NT2/D1 (cell line): ENCODE data around the gene TMEM190.

Experiments
- SUZ12 ChIP-seq: IDR thresholded peaks from 2 replicates; pipeline ENCODE4 v1.6.1; 2011; ENCODE audit not compliant: insufficient read length, insufficient read depth; ENCODE audit errors: extremely low read depth
- YY1 ChIP-seq: IDR thresholded peaks from 2 replicates; pipeline ENCODE4 v1.6.1; 2011; ENCODE audit not compliant: insufficient read length, insufficient read depth

GRCh38 chr19:55354698-55355212, 21.9 kb upstream of the TMEM190 start, which contains the start of gene COX6B2:
- TF ChIP-seq SUZ12 = no peak
- TF ChIP-seq YY1 = no peak
